ENCODE measurements around the gene DNMBP.
"Not testable (repeated sequence)": the region's sequence is repeated elsewhere in the genome, so short reads cannot be mapped to it uniquely, and the experiment has no call there.

Gene DNMBP

GRCh38 chr10:99853655-99854054, 156.1 kb downstream of the DNMBP start:
- no peak for DNase-seq

GRCh38 chr10:99852481-99853213, 157.1 kb downstream of the DNMBP start:
- no peak for DNase-seq

- DNase-seq: no peak
Observed at GRCh38 chr10:99851825-99852224, 157.9 kb downstream of the DNMBP start.

GRCh38 chr10:99850767-99851340, 158.9 kb downstream of the DNMBP start:
- DNase-seq: no peak

GRCh38 chr10:99850021-99850766, 159.6 kb downstream of the DNMBP start:
- no peak for DNase-seq

GRCh38 chr10:99849536-99849935, 160.2 kb downstream of the DNMBP start:
- DNase-seq: no peak

GRCh38 chr10:99849057-99849456, 160.7 kb downstream of the DNMBP start:
- DNase-seq: no peak

GRCh38 chr10:99845837-99846382, 163.8 kb downstream of the DNMBP start:
- peak; percentile 6 to 38 (median 28) for DNase-seq

GRCh38 chr10:99844433-99844955, 165.3 kb downstream of the DNMBP start:
- no peak for DNase-seq

- DNase-seq: no peak
Observed at GRCh38 chr10:99843310-99843709, 166.4 kb downstream of the DNMBP start.

- DNase-seq: no peak
Observed at GRCh38 chr10:99841746-99842145, 168.0 kb downstream of the DNMBP start.

- not testable (repeated sequence) for DNase-seq
Observed at GRCh38 chr10:99840859-99841258, 168.9 kb downstream of the DNMBP start.

- DNase-seq: no peak
Observed at GRCh38 chr10:99836711-99837110, 173.0 kb downstream of the DNMBP start.

- DNase-seq: no peak
Observed at GRCh38 chr10:99835947-99836346, 173.8 kb downstream of the DNMBP start.

GRCh38 chr10:99834410-99834809, 175.3 kb downstream of the DNMBP start:
- no peak for DNase-seq

- DNase-seq: no peak
Observed at GRCh38 chr10:99832439-99832838, 177.3 kb downstream of the DNMBP start.

GRCh38 chr10:99828464-99828863, 181.3 kb downstream of the DNMBP start:
- no peak for DNase-seq

- DNase-seq: no peak
Observed at GRCh38 chr10:99827936-99828335, 181.8 kb downstream of the DNMBP start.

Data from activated naive CD4-positive, alpha-beta T cell (primary cell).